IMR-90 (cell line): ENCODE results near the gene TENT5A. TPM values are rescaled to one million over a fixed set of nuclear protein-coding genes. Genes with fewer than 3 reads are reported as not detected.

ENCODE experiments used
- ATAC-seq: fragments of 200-7000 bp; cut with Tn5 transposase; 2 replicates; pipeline ENCODE4 v1.9.1; 2020; ENCODE audit warnings: low read depth, mild to moderate bottlenecking, moderate library complexity
- BruUV-seq: library from RNA; stranded (reverse); fragments of 400-500 nt; replicated peaks from 2 replicates; lab custom pipeline; 2021; lab: Mats Ljungman, UMichigan
- CTCF ChIA-PET: fragments of 300-600 bp; formaldehyde crosslinking; extraction: SDS; loops from one replicate; lab custom pipeline; 2021; ENCODE audit warnings: antibody characterized with exemption; lab: Yijun Ruan, JAX
- POLR2A ChIA-PET: fragments of 300-600 bp; sonication (Branson Sonifier 250); formaldehyde crosslinking; loops from one replicate; lab custom pipeline; 2022; ENCODE audit warnings: antibody characterized with exemption; ENCODE audit not compliant: unreplicated experiment; lab: Charles Lee
- DNase-seq: peaks from one replicate; pipeline ENCODE4 v3.0.0; 2013
- H2AFZ ChIP-seq: replicated peaks from 2 replicates; pipeline ENCODE3; 2013; ENCODE audit warnings: low read length, mild to moderate bottlenecking; ENCODE audit not compliant: poor library complexity
- H2AK5ac ChIP-seq: 2 replicates; pipeline ENCODE4 v1.6.1; 2013; ENCODE audit warnings: low read depth, low read length, inconsistent platforms
- H2AK9ac ChIP-seq: replicated peaks from 2 replicates; pipeline ENCODE3; 2013; ENCODE audit warnings: mild to moderate bottlenecking, low read depth, low read length, moderate library complexity; ENCODE audit not compliant: poor library complexity
- H2BK120ac ChIP-seq: 2 replicates; pipeline ENCODE4 v1.6.1; 2013; ENCODE audit warnings: low read depth, low read length, inconsistent platforms
- H2BK15ac ChIP-seq: 3 replicates; pipeline ENCODE4 v1.6.1; 2013; ENCODE audit warnings: low read depth, low read length, inconsistent platforms
- H2BK20ac ChIP-seq: 2 replicates; pipeline ENCODE4 v1.6.1; 2013; ENCODE audit warnings: low read depth, mild to moderate bottlenecking, inconsistent platforms, low read length, moderate library complexity
- H2BK5ac ChIP-seq: 2 replicates; pipeline ENCODE4 v1.6.1; 2013; ENCODE audit warnings: mild to moderate bottlenecking, low read depth, low read length, inconsistent platforms; ENCODE audit not compliant: poor library complexity, severe bottlenecking
- H3K14ac ChIP-seq: replicated peaks from 2 replicates; pipeline ENCODE4 v1.6.1; 2013; ENCODE audit warnings: low read depth, low read length, inconsistent platforms
- H3K18ac ChIP-seq: 2 replicates; pipeline ENCODE4 v1.6.1; 2013; ENCODE audit warnings: low read depth, low read length, control low read depth
- H3K23ac ChIP-seq: 2 replicates; pipeline ENCODE4 v1.6.1; 2013; ENCODE audit warnings: low read depth, low read length, inconsistent platforms
- H3K27ac ChIP-seq: 2 replicates; pipeline ENCODE4 v1.5.1; 2013; ENCODE audit warnings: mild to moderate bottlenecking, control low read depth, low read length; ENCODE audit not compliant: insufficient read depth
- H3K27me3 ChIP-seq: 2 replicates; pipeline ENCODE4 v1.6.1; 2013; ENCODE audit warnings: low read length; ENCODE audit not compliant: control insufficient read depth, insufficient read depth
- H3K36me3 ChIP-seq: 2 replicates; pipeline ENCODE4 v1.6.1; 2013; ENCODE audit warnings: low read length, mixed read lengths; ENCODE audit not compliant: control insufficient read depth, insufficient read depth
- H3K4ac ChIP-seq: 2 replicates; pipeline ENCODE4 v1.6.1; 2013; ENCODE audit warnings: low read depth, low read length, inconsistent platforms
- H3K4me1 ChIP-seq: 2 replicates; pipeline ENCODE4 v1.6.1; 2013; ENCODE audit warnings: low read length, mixed read lengths; ENCODE audit not compliant: control insufficient read depth, insufficient read depth
- H3K4me2 ChIP-seq: 2 replicates; pipeline ENCODE4 v1.6.1; 2013; ENCODE audit warnings: low read depth, mild to moderate bottlenecking, control low read depth, low read length, moderate library complexity
- H3K4me3 ChIP-seq: 2 replicates; pipeline ENCODE4 v1.5.1; 2013; ENCODE audit warnings: low read depth, mild to moderate bottlenecking, control low read depth, low read length, moderate library complexity; ENCODE audit not compliant: insufficient read depth
- H3K56ac ChIP-seq: 2 replicates; pipeline ENCODE4 v1.6.1; 2013; ENCODE audit warnings: low read length, inconsistent platforms; ENCODE audit not compliant: insufficient read depth; ENCODE audit errors: extremely low read depth
- H3K79me1 ChIP-seq, 2 experiments: 2 replicates each; pipeline ENCODE4 v1.6.1; 2013; ENCODE audit warnings: low read length in 2 of 2, inconsistent platforms in 1 of 2, low read depth in 1 of 2
- H3K9ac ChIP-seq: 2 replicates; pipeline ENCODE4 v1.6.1; 2013; ENCODE audit warnings: low read depth, low read length, control low read depth
- H3K9me1 ChIP-seq: 2 replicates; pipeline ENCODE4 v1.6.1; 2013; ENCODE audit warnings: low read length, inconsistent platforms; ENCODE audit not compliant: insufficient read depth
- H3K9me3 ChIP-seq: 2 replicates; pipeline ENCODE4 v1.6.1; 2013; ENCODE audit warnings: low read length; ENCODE audit not compliant: control insufficient read depth, insufficient read depth
- H4K20me1 ChIP-seq: 2 replicates; pipeline ENCODE4 v1.6.1; 2013; ENCODE audit warnings: low read length, inconsistent platforms; ENCODE audit not compliant: insufficient read depth
- H4K5ac ChIP-seq: 2 replicates; pipeline ENCODE4 v1.6.1; 2013; ENCODE audit warnings: mild to moderate bottlenecking, low read depth, low read length, control low read depth
- H4K8ac ChIP-seq, 2 experiments: 2 replicates each; pipeline ENCODE4 v1.6.1; 2013; ENCODE audit warnings: low read depth in 2 of 2, low read length in 2 of 2, control low read depth in 1 of 2, inconsistent platforms in 1 of 2
- H4K91ac ChIP-seq: 2 replicates; pipeline ENCODE4 v1.6.1; 2013; ENCODE audit warnings: low read depth, low read length, inconsistent platforms; ENCODE audit not compliant: insufficient read depth
- MAFK ChIP-seq: IDR thresholded peaks from 2 replicates; pipeline ENCODE4 v1.6.1; 2012; ENCODE audit warnings: low read depth, low read length, improper control_type of control experiment
- USF2 ChIP-seq: fragments of 150-350 bp; IDR thresholded peaks from 2 replicates; pipeline ENCODE4 v1.6.1; 2017; ENCODE audit warnings: mild to moderate bottlenecking, antibody characterized with exemption, low read length, low read depth
- WGBS, 2 experiments: methylation state at CpG; one replicate each; pipeline versions ENCODE4 v1.1.5 to v1.1.7; 2013; ENCODE audit warnings: missing lambda C conversion rate in 2 of 2; ENCODE audit not compliant: insufficient read length in 1 of 2; ENCODE audit errors: extremely low coverage in 2 of 2; 5-methylcytosine and 5-hydroxymethylcytosine counted together
- dilution Hi-C: fragments of 300-500 bp; cut with HindIII; formaldehyde crosslinking; loops from one replicate; pipeline ENCODE4 v1.14.3; 2018; ENCODE audit warnings: low sequenced_read_pairs; ENCODE audit not compliant: unreplicated experiment
- in situ Hi-C: fragments of 300-500 bp; cut with MboI; formaldehyde crosslinking; loops from 3 replicates; pipeline ENCODE4 v1.14.3; 2019; ENCODE audit warnings: low sequenced_read_pairs, inconsistent platforms, mixed read lengths
- intact Hi-C: fragments of 100-400 bp; cut with micrococcal nuclease; formaldehyde crosslinking; loops from 2 replicates; pipeline ENCODE4 v1.10.0; 2022
- polyA plus RNA-seq, 3 experiments: library from polyadenylated mRNA; depleted of rRNA; stranded (reverse); fragments of >200 nt; gene quantifications; 2 replicates each; pipeline ENCODE4 v1.2.3, GENCODE V29; 2012; ENCODE audit warnings: low replicate concordance in 1 of 3
- total RNA-seq: library from RNA; depleted of rRNA; stranded (reverse); fragments of >200 nt; gene quantifications from 2 replicates; pipeline ENCODE4 v1.2.3, GENCODE V29; 2012

TENT5A gene
- total and polyA plus RNA-seq, 2 of the 4 experiments (the other 2 are of a cell fraction) = 3.5 to 10.8 TPM

GRCh38 chr6:81739230-81740195, 13.0 kb downstream of the TENT5A start:
- no peak overlapping the region for H3K4me3 ChIP-seq
- in situ Hi-C loops (no loop called here), dilution Hi-C loops (no loop called here), intact Hi-C loops (no loop called here)
- ATAC-seq = no peak
- no peak overlapping the region for H3K27ac ChIP-seq
- no peaks in the 10 kb centered on the region for H3K36me3 ChIP-seq
- H2AFZ ChIP-seq = no peak overlapping the region
- no peak overlapping the region for H2BK20ac ChIP-seq
- no peak overlapping the region for H3K23ac ChIP-seq
- H2BK120ac ChIP-seq = no peak overlapping the region
- no peak overlapping the region for H3K4me2 ChIP-seq
- no TSS peak for BruUV-seq
- H4K20me1 ChIP-seq = no peaks in the 10 kb centered on the region
- no peaks in the 10 kb centered on the region for H3K27me3 ChIP-seq
- no peak overlapping the region for H3K14ac ChIP-seq
- no peak overlapping the region for H2BK5ac ChIP-seq
- no peak overlapping the region for H3K56ac ChIP-seq
- 0 out of 2 replicates have a peak, but pooled peaks cover 1% of the 10 kb centered on the region for H3K4me1 ChIP-seq
- no peak overlapping the region for H4K5ac ChIP-seq
- TF ChIP-seq USF2 = no peak
- TF ChIP-seq MAFK = peak; percentile 72
- DNase-seq = no peak
- no peak overlapping the region for H4K91ac ChIP-seq
- H2BK15ac ChIP-seq = no peak overlapping the region
- ChIA-PET CTCF (interaction anchor here (0.6 kb wide), 1 partner anchor 900 kb away, joined by 3 read pairs; no protein-coding TSS in a partner anchor), POLR2A (no interaction called here)
- whole genome bisulfite sequencing, 2 experiments = no CpG with 5 or more reads among the region's 6 CpGs
- H4K8ac ChIP-seq = no peak overlapping the region
- H3K4ac ChIP-seq = no peak overlapping the region
- no peaks in the 10 kb centered on the region for H3K9me3 ChIP-seq
- H3K18ac ChIP-seq = no peak overlapping the region
- H3K9me1 ChIP-seq = no peaks in the 10 kb centered on the region
- peaks cover 0 to 5% of the 10 kb centered on the region in 2 experiments; a peak in 2 of 4 replicates for H3K79me1 ChIP-seq
- no peak overlapping the region for H3K9ac ChIP-seq
- H2AK9ac ChIP-seq = no peak overlapping the region
- no peak overlapping the region for H2AK5ac ChIP-seq
